GM12878 (cell line): ENCODE measurements around the gene PLTP. TPM values are rescaled to one million over a fixed set of nuclear protein-coding genes. Genes with fewer than 3 reads are reported as not detected.

Experiments
- ATAC-seq: fragments of 200-7000 bp; cut with Tn5 transposase; 3 replicates; pipeline ENCODE4 v1.9.1; 2020; ENCODE audit warnings: mild to moderate bottlenecking, moderate library complexity
- BruUV-seq: library from RNA; stranded (reverse); fragments of 400-500 nt; replicated peaks from 2 replicates; lab custom pipeline; 2021; lab: Mats Ljungman, UMichigan
- CTCF ChIA-PET: fragments of 300-600 bp; sonication (Branson Sonifier 250); formaldehyde crosslinking; extraction: SDS; loops from one replicate; lab custom pipeline; 2021; ENCODE audit warnings: inconsistent platforms; lab: Yijun Ruan, JAX
- POLR2A ChIA-PET: fragments of 350-600 bp; formaldehyde crosslinking; extraction: SDS; loops from one replicate; lab custom pipeline; 2021; ENCODE audit warnings: inconsistent platforms; lab: Charles Lee
- RAD21 ChIA-PET: fragments of 300-600 bp; sonication (Branson Sonifier 250); formaldehyde crosslinking; loops from one replicate; lab custom pipeline; 2023; ENCODE audit warnings: antibody characterized with exemption; ENCODE audit not compliant: unreplicated experiment; lab: Charles Lee
- SMC1A ChIA-PET: fragments of 300-600 bp; sonication (Branson Sonifier 250); formaldehyde crosslinking; loops from one replicate; lab custom pipeline; 2023; ENCODE audit not compliant: unreplicated experiment, uncharacterized antibody; lab: Charles Lee
- DNase-seq: peaks from one replicate; pipeline ENCODE4 v3.0.0-alpha.2; 2011; ENCODE audit warnings: low read depth, low spot score
- FAIRE-seq: peaks from 3 replicates; lab custom pipeline; 2011; peaks lifted over from hg19 to GRCh38; lab: Jason Lieb, UNC
- H2AFZ ChIP-seq: 2 replicates; pipeline ENCODE4 v1.6.0; 2011; ENCODE audit warnings: low read depth, low read length, control low read depth; ENCODE audit not compliant: control insufficient read depth
- H3K27ac ChIP-seq: 2 replicates; pipeline ENCODE4 v1.5.1; 2011; ENCODE audit warnings: control low read depth; ENCODE audit not compliant: control insufficient read depth, insufficient read depth
- H3K27me3 ChIP-seq, 2 experiments: replicated peaks in 1 of 2; 2 replicates each; pipeline versions ENCODE4 v1.6.0 to v1.6.1; 2011; ENCODE audit warnings: low read length in 1 of 2; ENCODE audit not compliant: control insufficient read depth in 2 of 2, insufficient read depth in 2 of 2
- H3K36me3 ChIP-seq, 2 experiments: 2 replicates each; pipeline ENCODE4 v1.5.1; 2011; ENCODE audit warnings: low read length in 1 of 2; ENCODE audit not compliant: control insufficient read depth in 2 of 2, insufficient read depth in 2 of 2
- H3K4me1 ChIP-seq: 2 replicates; pipeline ENCODE4 v1.6.1; 2011; ENCODE audit warnings: mild to moderate bottlenecking, low read length, moderate library complexity, mixed read lengths; ENCODE audit not compliant: control insufficient read depth, insufficient read depth
- H3K4me2 ChIP-seq: 2 replicates; pipeline ENCODE4 v1.6.0; 2011; ENCODE audit warnings: control low read depth; ENCODE audit not compliant: control insufficient read depth, insufficient read depth
- H3K4me3 ChIP-seq: fragments of 200-600 bp; sonication (generic); 2 replicates; pipeline ENCODE4 v1.5.1; 2016
- H3K79me2 ChIP-seq: 2 replicates; pipeline ENCODE4 v1.6.0; 2011; ENCODE audit warnings: low read length; ENCODE audit not compliant: control insufficient read depth, insufficient read depth
- H3K9ac ChIP-seq: 2 replicates; pipeline ENCODE4 v1.8.0; 2011; ENCODE audit warnings: low read length, control low read depth, mixed read lengths; ENCODE audit not compliant: control insufficient read depth, insufficient read depth
- H3K9me3 ChIP-seq: replicated peaks from 3 replicates; pipeline ENCODE4 v1.5.1; 2011; ENCODE audit warnings: mild to moderate bottlenecking, low read length; ENCODE audit not compliant: control insufficient read depth, insufficient read depth
- H4K20me1 ChIP-seq: 2 replicates; pipeline ENCODE4 v1.6.0; 2011; ENCODE audit not compliant: control insufficient read depth, insufficient read depth
- CHD2 ChIP-seq: IDR thresholded peaks from 2 replicates; pipeline ENCODE4 v1.6.1; 2011; ENCODE audit warnings: low read depth, low read length, improper control_type of control experiment, borderline replicate concordance
- CREM ChIP-seq: IDR thresholded peaks from 2 replicates; pipeline ENCODE4 v1.6.1; 2014; ENCODE audit warnings: antibody characterized with exemption, low read depth
- EED ChIP-seq: sonication (generic); IDR thresholded peaks from 2 replicates; pipeline ENCODE4 v1.6.1; 2016; ENCODE audit warnings: antibody characterized with exemption, low read depth
- EGR1 ChIP-seq, 2 experiments: IDR thresholded peaks; 1 replicate in 1 of 2; 2 replicates in 1 of 2; pipeline ENCODE4 v1.6.1; 2011 to 2012; ENCODE audit warnings: low read depth in 2 of 2, low read length in 2 of 2, borderline replicate concordance in 1 of 2, mild to moderate bottlenecking in 1 of 2, moderate library complexity in 1 of 2
- ETV6 ChIP-seq, 2 experiments: fragments of 450-650 bp in 1 of 2; IDR thresholded peaks in 1 of 2; conservative IDR thresholded peaks in 1 of 2; 2 replicates each; pipeline ENCODE4 v1.6.1; 2014; ENCODE audit warnings: antibody characterized with exemption in 1 of 2, borderline replicate concordance in 1 of 2, low read depth in 1 of 2, mild to moderate bottlenecking in 1 of 2, moderate library complexity in 1 of 2
- HDAC2 ChIP-seq: fragments of 200-600 bp; sonication (generic); IDR thresholded peaks from 2 replicates; pipeline ENCODE4 v1.6.1; 2017
- IKZF2 ChIP-seq, 2 experiments: fragments of 450-650 bp; IDR thresholded peaks; 2 replicates each; pipeline ENCODE4 v1.6.1; 2017; ENCODE audit warnings: mild to moderate bottlenecking in 2 of 2, moderate library complexity in 2 of 2
- IRF4 ChIP-seq: IDR thresholded peaks from 2 replicates; pipeline ENCODE4 v1.6.1; 2011; ENCODE audit warnings: low read depth, low read length
- JUND ChIP-seq: IDR thresholded peaks from 2 replicates; pipeline ENCODE4 v1.6.1; 2012; ENCODE audit warnings: low read depth, mild to moderate bottlenecking, low read length, improper control_type of control experiment, moderate library complexity
- PAX5 ChIP-seq: IDR thresholded peaks from 2 replicates; pipeline ENCODE4 v1.6.1; 2011; ENCODE audit warnings: low read depth, low read length, borderline replicate concordance
- PAX8 ChIP-seq: fragments of 450-650 bp; IDR thresholded peaks from 2 replicates; pipeline ENCODE4 v1.6.1; 2017; ENCODE audit warnings: mild to moderate bottlenecking, moderate library complexity
- PML ChIP-seq: IDR thresholded peaks from 2 replicates; pipeline ENCODE4 v1.6.1; 2012; ENCODE audit warnings: low read length, inconsistent platforms
- POLR2A ChIP-seq: IDR thresholded peaks from 2 replicates; pipeline ENCODE4 v1.6.1; 2011; ENCODE audit warnings: low read depth, mild to moderate bottlenecking, low read length
- RAD21 ChIP-seq: IDR thresholded peaks from 2 replicates; pipeline ENCODE4 v1.6.1; 2011; ENCODE audit warnings: mild to moderate bottlenecking, low read depth, low read length, moderate library complexity; ENCODE audit not compliant: insufficient read depth
- RCOR1 ChIP-seq: conservative IDR thresholded peaks from 2 replicates; pipeline ENCODE4 v1.6.1; 2012; ENCODE audit warnings: low read depth, low read length, improper control_type of control experiment
- SMAD5 ChIP-seq: IDR thresholded peaks from 2 replicates; pipeline ENCODE4 v1.6.1; 2016; ENCODE audit warnings: antibody characterized with exemption, low read depth
- SMARCA5 ChIP-seq: fragments of 450-650 bp; IDR thresholded peaks from 2 replicates; pipeline ENCODE4 v1.6.1; 2017; ENCODE audit warnings: mild to moderate bottlenecking
- TBL1XR1 ChIP-seq: IDR thresholded peaks from 2 replicates; pipeline ENCODE4 v1.6.1; 2012; ENCODE audit warnings: low read depth, low read length, improper control_type of control experiment
- TCF3 ChIP-seq: IDR thresholded peaks from 2 replicates; pipeline ENCODE4 v1.6.1; 2012; ENCODE audit warnings: low read depth, mild to moderate bottlenecking, low read length, borderline replicate concordance; ENCODE audit not compliant: insufficient read depth
- ZNF384 ChIP-seq: IDR thresholded peaks from 2 replicates; pipeline ENCODE4 v1.6.1; 2012; ENCODE audit warnings: low read depth, mild to moderate bottlenecking, low read length, improper control_type of control experiment, borderline replicate concordance
- ZSCAN29 ChIP-seq: fragments of 450-650 bp; IDR thresholded peaks from 2 replicates; pipeline ENCODE4 v1.6.1; 2017; ENCODE audit warnings: mild to moderate bottlenecking, moderate library complexity
- WGBS: methylation state at CpG from one replicate; pipeline ENCODE4 v1.1.6; 2016; ENCODE audit warnings: low lambda C conversion rate; ENCODE audit not compliant: insufficient replicate concordance, insufficient coverage; ENCODE audit errors: missing lambda C conversion rate; 5-methylcytosine and 5-hydroxymethylcytosine counted together
- in situ Hi-C: fragments of 300-500 bp; cut with MboI; formaldehyde crosslinking; loops from 9 replicates; pipeline ENCODE4 v1.14.3; 2018; ENCODE audit warnings: mixed read lengths
- intact Hi-C: fragments of 100-400 bp; cut with micrococcal nuclease; formaldehyde crosslinking; loops from one replicate; pipeline ENCODE4 v1.14.2; 2022; ENCODE audit not compliant: unreplicated experiment
- polyA plus RNA-seq, 11 experiments: library from polyadenylated mRNA; depleted of rRNA in 4 of 11; unstranded in 6 of 11; stranded (reverse) in 5 of 11; fragments of >200 nt; fragmentation: Nextera tagmentation in 4 of 11; fragmentation: Illumina TruSeq in 1 of 11; extraction: Ambion mirVana in 4 of 11; extraction: Trizol in 1 of 11; gene quantifications; 1 replicate in 1 of 11; 2 replicates in 10 of 11; pipeline versions ENCODE4 v1.2.1 to v1.2.3, GENCODE V29; 2011 to 2016; ENCODE audit warnings: inconsistent platforms in 2 of 11, missing spikeins in 2 of 11, low read depth in 1 of 11
- total RNA-seq, 4 experiments: library from RNA; depleted of rRNA in 3 of 4; stranded (reverse); fragments of >200 nt in 3 of 4; fragmentation: Illumina TruSeq in 1 of 4; extraction: Trizol in 1 of 4; gene quantifications; 2 replicates each; pipeline versions ENCODE4 v1.2.1 to v1.2.3, GENCODE V29; 2013 to 2021
- TF ChIP-seq, protein P1 (sequence below): IDR thresholded peaks from 2 replicates; pipeline ENCODE4 v1.6.1; 2011; ENCODE audit warnings: mild to moderate bottlenecking, low read depth, low read length, moderate library complexity; ENCODE audit not compliant: insufficient replicate concordance

PLTP gene
- total and polyA plus RNA-seq, 10 of the 15 experiments (the other 5 are each of a cell fraction or from before 2014, with no cell fraction given): 1.6 to 17.0 (median 7.6) TPM

DNA sequence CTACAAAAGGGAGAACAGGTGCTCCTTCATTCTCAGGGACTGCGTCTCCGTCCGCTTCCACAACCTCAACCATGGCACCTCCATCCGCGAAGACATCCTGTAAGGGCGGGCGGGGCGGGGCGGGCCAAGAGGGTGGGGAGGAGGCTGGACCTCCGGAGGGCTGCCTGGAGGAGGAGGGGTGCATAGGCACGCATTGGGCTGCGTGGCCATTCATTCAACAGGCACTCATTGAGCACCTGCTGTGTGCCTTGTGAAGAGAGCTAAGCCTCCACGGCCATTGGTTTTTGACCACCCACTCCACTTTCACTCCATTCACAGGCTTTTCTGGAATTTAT is 54.1 kb downstream of the PLTP start:
- DNase-seq: peak; percentile 31
- RAD21 ChIA-PET: interaction anchor here (1.4 to 1.8 kb wide), 2 partner anchors 16 to 23 kb away, joined by 5 to 6 read pairs; partner anchors contain the start of gene ZSWIM1
- FAIRE-seq: no peak
- Histone ChIP-seq H3K27ac (peak overlapping the region; percentile 96), H3K79me2 (peaks cover 19% of the 10 kb centered on the region), H3K4me1 (peaks cover 8% of the 10 kb centered on the region), H4K20me1 (no peaks in the 10 kb centered on the region), H3K9me3 (no peaks in the 10 kb centered on the region), H3K9ac (peak overlapping the region; percentile 89), H3K4me3 (peak overlapping the region; percentile 90), H3K36me3 (no peaks in the 10 kb centered on the region), H2AFZ (peak overlapping the region; percentile 98), H3K27me3 (no peaks in the 10 kb centered on the region), H3K4me2 (peak overlapping the region; percentile 98)
- WGBS: 0% methylated on average over 13 of the region's 13 CpGs
- intact Hi-C loops: loop anchor here (2.0 to 5.0 kb wide), 3 partner anchors 33 to 77 kb away; partner anchors contain the start of genes CTSA, NEURL2, PCIF1 and UBE2C
- SMC1A ChIA-PET: interaction anchor here (1.2 to 1.8 kb wide), 2 partner anchors 10 to 45 kb away, joined by 5 read pairs; partner anchors contain the start of gene UBE2C
- CTCF ChIA-PET: interaction anchor here (0.6 to 2.6 kb wide), 8 partner anchors 16 to 401 kb away, joined by 3 to 11 read pairs (median 4); partner anchors contain the start of gene ZSWIM1
- ATAC-seq: peak; percentile 71
- in situ Hi-C loops: no loop called here
- POLR2A ChIA-PET: interaction anchor here (1.0 to 2.3 kb wide), 7 partner anchors 16 to 113 kb away, joined by 3 to 16 read pairs (median 4); partner anchors contain the start of genes NEURL2 and PCIF1
- no TSS peak for BruUV-seq
- TF ChIP-seq TCF3: no peak
- peak; percentile 88 for TF ChIP-seq SMARCA5
- TF ChIP-seq HDAC2: no peak
- no peak for TF ChIP-seq CREM
- 0 out of 2 replicates have a peak, but pooled peaks have one; percentile 2 for TF ChIP-seq RCOR1
- TF ChIP-seq POLR2A: peak; percentile 7; the same call in 1 of the 2 replicates
- TF ChIP-seq IKZF2 (IDR thresholded peaks at IDR 0.05): no peak
- TF ChIP-seq CHD2: no peak
- TF ChIP-seq TBL1XR1: 0 out of 2 replicates have a peak, but pooled peaks have one; percentile 2
- no peak for TF ChIP-seq SMAD5
- TF ChIP-seq PAX5: no peak
- TF ChIP-seq ETV6 (conservative IDR thresholded peaks at IDR 0.05 in 1 of 2, IDR thresholded peaks at IDR 0.05 in 1 of 2; ENCODE audit: borderline replicate concordance in 1 of 2, low read depth in 1 of 2): no peak
- no peak for TF ChIP-seq IRF4
- TF ChIP-seq RAD21: no peak
- no peak for TF ChIP-seq PML
- no peak for TF ChIP-seq PAX8
- TF ChIP-seq JUND: 0 out of 2 replicates have a peak, but pooled peaks have one; percentile 0
- no peak for TF ChIP-seq EGR1 (IDR thresholded peaks at IDR 0.05; ENCODE audit: borderline replicate concordance in 1 of 2, low read depth in 2 of 2, low read length in 2 of 2)
- no peak for TF ChIP-seq ZNF384
- no peak for TF ChIP-seq ZSCAN29
- TF ChIP-seq, protein P1, sequence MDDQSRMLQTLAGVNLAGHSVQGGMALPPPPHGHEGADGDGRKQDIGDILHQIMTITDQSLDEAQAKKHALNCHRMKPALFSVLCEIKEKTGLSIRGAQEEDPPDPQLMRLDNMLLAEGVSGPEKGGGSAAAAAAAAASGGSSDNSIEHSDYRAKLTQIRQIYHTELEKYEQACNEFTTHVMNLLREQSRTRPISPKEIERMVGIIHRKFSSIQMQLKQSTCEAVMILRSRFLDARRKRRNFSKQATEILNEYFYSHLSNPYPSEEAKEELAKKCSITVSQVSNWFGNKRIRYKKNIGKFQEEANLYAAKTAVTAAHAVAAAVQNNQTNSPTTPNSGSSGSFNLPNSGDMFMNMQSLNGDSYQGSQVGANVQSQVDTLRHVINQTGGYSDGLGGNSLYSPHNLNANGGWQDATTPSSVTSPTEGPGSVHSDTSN: no peak
- TF ChIP-seq EED: no peak
